ENCODE results near the gene PIK3R1.

Gene PIK3R1

GRCh38 chr5:68176802-68177479, 38.6 kb upstream of the PIK3R1 start:
- H3K27ac ChIP-seq, result no peak overlapping the region
- TF ChIP-seq, protein P1, sequence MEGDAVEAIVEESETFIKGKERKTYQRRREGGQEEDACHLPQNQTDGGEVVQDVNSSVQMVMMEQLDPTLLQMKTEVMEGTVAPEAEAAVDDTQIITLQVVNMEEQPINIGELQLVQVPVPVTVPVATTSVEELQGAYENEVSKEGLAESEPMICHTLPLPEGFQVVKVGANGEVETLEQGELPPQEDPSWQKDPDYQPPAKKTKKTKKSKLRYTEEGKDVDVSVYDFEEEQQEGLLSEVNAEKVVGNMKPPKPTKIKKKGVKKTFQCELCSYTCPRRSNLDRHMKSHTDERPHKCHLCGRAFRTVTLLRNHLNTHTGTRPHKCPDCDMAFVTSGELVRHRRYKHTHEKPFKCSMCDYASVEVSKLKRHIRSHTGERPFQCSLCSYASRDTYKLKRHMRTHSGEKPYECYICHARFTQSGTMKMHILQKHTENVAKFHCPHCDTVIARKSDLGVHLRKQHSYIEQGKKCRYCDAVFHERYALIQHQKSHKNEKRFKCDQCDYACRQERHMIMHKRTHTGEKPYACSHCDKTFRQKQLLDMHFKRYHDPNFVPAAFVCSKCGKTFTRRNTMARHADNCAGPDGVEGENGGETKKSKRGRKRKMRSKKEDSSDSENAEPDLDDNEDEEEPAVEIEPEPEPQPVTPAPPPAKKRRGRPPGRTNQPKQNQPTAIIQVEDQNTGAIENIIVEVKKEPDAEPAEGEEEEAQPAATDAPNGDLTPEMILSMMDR (conservative IDR thresholded peaks at IDR 0.05), result no peak
- no peak for TF ChIP-seq ZFX (IDR thresholded peaks at IDR 0.05)

DNA sequence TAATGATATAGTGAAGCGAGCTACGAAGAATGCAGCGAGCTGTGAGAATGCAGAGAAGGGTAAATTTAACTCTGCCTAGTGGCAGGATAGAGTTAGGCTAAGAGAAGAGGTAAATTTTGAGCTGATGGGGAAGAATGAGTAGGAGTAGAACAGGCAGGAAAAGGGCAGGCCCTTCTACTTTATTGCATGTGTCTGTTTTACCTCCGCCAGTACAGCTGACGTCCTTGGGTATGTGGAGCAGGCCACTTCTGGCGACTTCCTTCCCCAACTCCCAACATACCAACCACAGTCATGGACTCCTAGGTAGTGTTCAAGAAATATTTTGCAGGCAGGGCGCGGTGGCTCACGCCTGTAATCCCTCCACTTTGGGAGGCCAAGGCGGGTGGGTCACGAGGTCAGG, 37.9 kb upstream of the PIK3R1 start:
- no peak overlapping the region for H3K27ac ChIP-seq
- TF ChIP-seq ZFX (IDR thresholded peaks at IDR 0.05), result no peak
- TF ChIP-seq, protein P1 (conservative IDR thresholded peaks at IDR 0.05), result no peak

DNA sequence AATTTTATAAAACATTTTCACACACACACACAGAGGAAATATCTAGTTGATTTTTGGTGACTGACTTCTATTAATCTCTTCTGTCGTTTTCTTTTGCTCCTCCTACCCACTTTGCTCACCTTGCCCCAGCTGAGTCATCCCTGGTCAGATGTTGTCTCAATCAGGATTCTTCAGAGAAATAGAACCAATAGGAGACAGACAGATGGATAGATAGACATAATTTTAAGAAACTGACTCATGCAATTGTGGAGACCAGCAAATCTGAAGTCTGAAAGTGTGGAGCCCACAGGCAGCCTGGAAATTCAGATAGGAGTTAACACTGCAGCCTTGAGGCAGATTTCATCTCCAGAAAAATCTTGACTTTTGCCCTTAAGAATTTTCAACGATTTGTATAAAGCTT, 37.0 kb upstream of the PIK3R1 start:
- TF ChIP-seq ZFX (IDR thresholded peaks at IDR 0.05), result no peak
- no peak overlapping the region for H3K27ac ChIP-seq

- H3K27ac ChIP-seq, result no peak overlapping the region
- no peak for TF ChIP-seq ZFX (IDR thresholded peaks at IDR 0.05)
- TF ChIP-seq, protein P1 (conservative IDR thresholded peaks at IDR 0.05), result no peak
Measured at GRCh38 chr5:68180121-68181038, 35.2 kb upstream of the PIK3R1 start.

- TF ChIP-seq ZFX (IDR thresholded peaks at IDR 0.05), result no peak
- TF ChIP-seq, protein P1 (conservative IDR thresholded peaks at IDR 0.05), result no peak
- H3K27ac ChIP-seq, result no peak overlapping the region
Measured at GRCh38 chr5:68181039-68181599, 34.4 kb upstream of the PIK3R1 start.

DNA sequence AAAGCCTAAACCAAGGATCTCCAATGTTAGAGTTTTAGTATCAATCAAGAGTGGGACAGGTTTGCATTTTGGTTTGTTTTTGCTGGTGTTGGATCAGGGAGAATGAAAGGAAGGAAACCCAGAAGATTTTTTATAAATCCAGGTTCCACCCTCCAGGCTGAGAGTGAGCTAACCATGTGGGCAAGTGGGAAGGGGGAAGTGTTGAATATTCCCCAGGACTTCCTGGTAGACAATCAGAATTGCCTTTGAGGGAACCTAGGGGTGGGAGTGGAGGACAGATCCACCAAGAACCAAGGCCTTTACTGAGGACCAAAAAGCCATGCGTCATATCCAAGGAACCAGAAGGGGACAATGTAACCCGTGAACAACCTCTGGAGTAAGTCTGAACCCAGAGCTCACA, 33.5 kb upstream of the PIK3R1 start:
- TF ChIP-seq, protein P1 (conservative IDR thresholded peaks at IDR 0.05), result no peak
- no peak for TF ChIP-seq ZFX (IDR thresholded peaks at IDR 0.05)
- H3K27ac ChIP-seq, result no peak overlapping the region

GRCh38 chr5:68182534-68182933, 33.0 kb upstream of the PIK3R1 start:
- TF ChIP-seq ZFX (IDR thresholded peaks at IDR 0.05), result no peak
- TF ChIP-seq, protein P1 (conservative IDR thresholded peaks at IDR 0.05), result no peak
- no peak overlapping the region for H3K27ac ChIP-seq
